K562 (cell line): Measurements from ENCODE around the gene HNRNPA2B1. TPM values are rescaled to one million over a fixed set of nuclear protein-coding genes. Genes with fewer than 3 reads are reported as not detected.
A peak's percentile ranks its signal among the peaks of the same experiment; 100 is the strongest.

Source experiments
- BCOR ChIP-seq: fragments of 450-650 bp; IDR thresholded peaks from 2 replicates; pipeline ENCODE4 v1.6.1; 2016
- BMI1 ChIP-seq: fragments of 150-350 bp; IDR thresholded peaks from 2 replicates; pipeline ENCODE4 v1.6.1; 2014; ENCODE audit warnings: low read length
- CGGBP1 ChIP-seq: fragments of 250-450 bp; sonication (Bioruptor Pico); IDR thresholded peaks from 2 replicates; pipeline ENCODE4 v1.9.0; 2021; ENCODE audit warnings: mild to moderate bottlenecking
- EZH2 ChIP-seq: IDR thresholded peaks from 2 replicates; pipeline ENCODE4 v1.6.1; 2012; ENCODE audit warnings: low read depth, mild to moderate bottlenecking, inconsistent platforms, low read length, borderline replicate concordance
- HDAC2 ChIP-seq: fragments of 450-650 bp; IDR thresholded peaks from 2 replicates; pipeline ENCODE4 v1.6.1; 2016; ENCODE audit warnings: mild to moderate bottlenecking
- LCOR ChIP-seq: sonication (generic); formaldehyde crosslinking; IDR thresholded peaks from 2 replicates; pipeline ENCODE4 v1.8.0; 2022; ENCODE audit warnings: mild to moderate bottlenecking, missing genetic modification reagents
- TCF7L2 ChIP-seq: fragments of 150-350 bp; IDR thresholded peaks from 2 replicates; pipeline ENCODE4 v1.6.1; 2016; ENCODE audit warnings: low read depth, mild to moderate bottlenecking, low read length, moderate library complexity
- ZBTB40 ChIP-seq, 2 experiments: fragments of 450-650 bp in 1 of 2; sonication (generic) in 1 of 2; formaldehyde crosslinking in 1 of 2; IDR thresholded peaks; 2 replicates each; pipeline versions ENCODE4 v1.7.1 to v1.9.0; 2016 to 2022; ENCODE audit warnings: inconsistent platforms in 1 of 2, mild to moderate bottlenecking in 1 of 2, missing genetic modification reagents in 1 of 2
- ZNF354B ChIP-seq: fragments of 250-450 bp; sonication (Bioruptor Pico); IDR thresholded peaks from 2 replicates; pipeline ENCODE4 v1.4.0; 2020
- ZNF551 ChIP-seq: fragments of 250-450 bp; sonication (Bioruptor Pico); IDR thresholded peaks from 2 replicates; pipeline ENCODE4 v1.5.0; 2021; ENCODE audit warnings: mild to moderate bottlenecking, moderate library complexity
- ZNF589 ChIP-seq: fragments of 200-800 bp; sonication (Bioruptor generic); IDR thresholded peaks from 2 replicates; pipeline ENCODE4 v1.6.1; 2016; ENCODE audit warnings: low read depth, missing genetic modification characterization, missing compliant biosample characterization
- ZNF76 ChIP-seq: fragments of 250-450 bp; sonication (Bioruptor Pico); IDR thresholded peaks from 2 replicates; pipeline ENCODE4 v1.4.0; 2020; ENCODE audit warnings: mild to moderate bottlenecking, moderate library complexity, borderline replicate concordance
- ZNF764 ChIP-seq: fragments of 250-450 bp; sonication (Bioruptor Pico); IDR thresholded peaks from 2 replicates; pipeline ENCODE4 v1.4.0; 2020; ENCODE audit warnings: low read depth, mild to moderate bottlenecking, moderate library complexity
- ZSCAN29 ChIP-seq: fragments of 450-650 bp; IDR thresholded peaks from 2 replicates; pipeline ENCODE4 v1.6.1; 2017
- polyA plus RNA-seq, 8 experiments: library from polyadenylated mRNA; depleted of rRNA in 4 of 8; stranded (reverse) in 5 of 8; unstranded in 3 of 8; fragments of >200 nt; fragmentation: Nextera tagmentation in 2 of 8; fragmentation: Illumina TruSeq in 1 of 8; extraction: Ambion mirVana in 2 of 8; extraction: Trizol in 1 of 8; gene quantifications; 2 replicates each; pipeline versions ENCODE4 v1.2.1 to v1.2.3, GENCODE V29; 2011 to 2014; ENCODE audit warnings: inconsistent platforms in 1 of 8, missing spikeins in 1 of 8
- total RNA-seq, 7 experiments: library from RNA; depleted of rRNA in 6 of 7; stranded (reverse); fragments of >200 nt in 6 of 7; fragmentation: Illumina TruSeq in 2 of 7; extraction: Trizol in 2 of 7; gene quantifications; 2 replicates each; pipeline versions ENCODE4 v1.2.1 to v1.2.3, GENCODE V29; 2011 to 2021; ENCODE audit warnings: low replicate concordance in 1 of 7
- TF ChIP-seq, protein P1 (sequence below): sonication (generic); formaldehyde crosslinking; IDR thresholded peaks from 2 replicates; pipeline ENCODE4 v1.8.0; 2022; ENCODE audit warnings: mild to moderate bottlenecking, missing genetic modification reagents
- TF ChIP-seq, protein P2 (sequence below): IDR thresholded peaks from 2 replicates; pipeline ENCODE4 v1.6.1; 2011; ENCODE audit not compliant: insufficient read length; ENCODE audit errors: extremely low read depth

Gene HNRNPA2B1
- total and polyA plus RNA-seq, 9 of the 15 experiments (the other 6 are each of a cell fraction or from before 2014, with no cell fraction given), result 630 to 1,989 (median 865) TPM

DNA sequence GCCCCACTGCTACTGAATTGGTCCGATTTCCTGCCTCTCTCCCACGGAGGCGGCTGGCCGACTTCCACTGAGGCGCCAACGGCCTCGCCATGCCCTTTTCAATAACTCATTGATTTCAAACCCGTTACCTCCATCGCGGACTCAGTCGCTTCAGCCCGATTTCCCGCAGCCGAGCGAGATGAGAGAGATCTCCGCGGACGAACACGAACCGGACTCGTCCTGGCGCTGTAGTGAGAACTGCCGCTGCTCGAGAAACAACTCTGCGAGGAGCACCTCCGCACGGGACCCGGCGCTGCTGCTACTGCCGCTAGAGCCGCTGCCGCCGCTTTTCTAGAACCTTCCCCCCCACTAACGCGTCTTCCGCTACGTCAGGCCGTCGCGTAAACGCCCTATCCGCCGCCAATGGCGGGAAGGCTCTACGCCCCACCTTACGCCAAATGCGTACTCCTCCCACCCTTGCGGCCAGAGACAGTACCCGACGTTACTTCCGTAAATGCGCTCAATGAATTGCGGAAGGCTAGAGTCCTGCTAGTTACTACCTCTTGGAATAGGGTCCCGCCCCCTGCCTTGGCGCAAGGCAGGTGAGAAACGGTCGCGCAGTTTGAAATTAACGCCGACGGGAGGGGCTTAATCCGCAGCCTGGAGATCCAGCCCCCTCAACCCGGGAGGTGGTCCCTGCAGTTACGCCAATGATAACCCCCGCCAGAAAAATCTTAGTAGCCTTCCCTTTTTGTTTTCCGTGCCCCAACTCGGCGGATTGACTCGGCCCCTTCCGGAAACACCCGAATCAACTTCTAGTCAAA lies at the start of gene HNRNPA2B1 (continued):
- TF ChIP-seq CGGBP1 (peak; percentile 78), ZNF589 (CRISPR knock-in tag) (no peak), TCF7L2 (no peak), ZNF764 (peak; percentile 49; the same call in 1 of the 2 replicates), ZNF551 (CRISPR knock-in tag) (no peak), HDAC2 (0 out of 2 replicates have a peak, but pooled peaks have one; percentile 7), ZNF354B (CRISPR knock-in tag) (no peak), EZH2 (no peak), ZSCAN29 (no peak), BCOR (peak; percentile 64; the same call in 1 of the 2 replicates), LCOR (CRISPR knock-in tag) (peak; percentile 98), ZNF76 (CRISPR knock-in tag) (no peak), BMI1 (no peak), ZBTB40 (IDR thresholded peaks at IDR 0.05) (no peak; the same call in 1 of the 2 replicates), ZBTB40 (CRISPR knock-in tag; IDR thresholded peaks at IDR 0.05) (no peak; the same call in 1 of the 2 replicates)
- TF ChIP-seq, protein P1, sequence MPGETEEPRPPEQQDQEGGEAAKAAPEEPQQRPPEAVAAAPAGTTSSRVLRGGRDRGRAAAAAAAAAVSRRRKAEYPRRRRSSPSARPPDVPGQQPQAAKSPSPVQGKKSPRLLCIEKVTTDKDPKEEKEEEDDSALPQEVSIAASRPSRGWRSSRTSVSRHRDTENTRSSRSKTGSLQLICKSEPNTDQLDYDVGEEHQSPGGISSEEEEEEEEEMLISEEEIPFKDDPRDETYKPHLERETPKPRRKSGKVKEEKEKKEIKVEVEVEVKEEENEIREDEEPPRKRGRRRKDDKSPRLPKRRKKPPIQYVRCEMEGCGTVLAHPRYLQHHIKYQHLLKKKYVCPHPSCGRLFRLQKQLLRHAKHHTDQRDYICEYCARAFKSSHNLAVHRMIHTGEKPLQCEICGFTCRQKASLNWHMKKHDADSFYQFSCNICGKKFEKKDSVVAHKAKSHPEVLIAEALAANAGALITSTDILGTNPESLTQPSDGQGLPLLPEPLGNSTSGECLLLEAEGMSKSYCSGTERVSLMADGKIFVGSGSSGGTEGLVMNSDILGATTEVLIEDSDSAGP (CRISPR knock-in tag), result no peak
- TF ChIP-seq, protein P2, sequence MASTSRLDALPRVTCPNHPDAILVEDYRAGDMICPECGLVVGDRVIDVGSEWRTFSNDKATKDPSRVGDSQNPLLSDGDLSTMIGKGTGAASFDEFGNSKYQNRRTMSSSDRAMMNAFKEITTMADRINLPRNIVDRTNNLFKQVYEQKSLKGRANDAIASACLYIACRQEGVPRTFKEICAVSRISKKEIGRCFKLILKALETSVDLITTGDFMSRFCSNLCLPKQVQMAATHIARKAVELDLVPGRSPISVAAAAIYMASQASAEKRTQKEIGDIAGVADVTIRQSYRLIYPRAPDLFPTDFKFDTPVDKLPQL, result peak; percentile 93
